ENCODE results near the gene ZNF530.
A peak's percentile ranks its signal among the peaks of the same experiment; 100 is the strongest.

The ZNF530 gene

GRCh38 chr19:57599761-57600383, at the start of gene ZNF530:
Gene ZNF530 (plus strand): TSS chr19:57599885. CDS start chr19:57604346, 4,461 bp downstream.
- peak; percentile 96 for DNase-seq

- DNase-seq = peak; percentile 15
These were observed 47.3 kb upstream of the ZNF530 start for GRCh38 chr19:57552432-57552831.

GRCh38 chr19:57557659-57558058, 42.0 kb upstream of the ZNF530 start:
- no peak for DNase-seq

GRCh38 chr19:57558525-57558924, 41.2 kb upstream of the ZNF530 start:
- DNase-seq = no peak

- DNase-seq = peak; percentile 56
These were observed 40.7 kb upstream of the ZNF530 start for GRCh38 chr19:57559008-57559403.

- DNase-seq = peak; percentile 93
These were observed 40.2 kb upstream of the ZNF530 start, which contains the start of gene ZNF550 for GRCh38 chr19:57559404-57560025. Gene ZNF550 (minus strand): TSS chr19:57559863. CDS start chr19:57559682, 181 bp downstream.

GRCh38 chr19:57560049-57560491, 39.6 kb upstream of the ZNF530 start:
- peak; percentile 66 for DNase-seq

- peak; percentile 9 for DNase-seq
These were observed 36.1 kb upstream of the ZNF530 start for GRCh38 chr19:57563547-57563946.

- peak; percentile 67 for DNase-seq
These were observed 33.1 kb upstream of the ZNF530 start for GRCh38 chr19:57566396-57567265.

- no peak for DNase-seq
These were observed 29.0 kb upstream of the ZNF530 start for GRCh38 chr19:57570707-57571106.

GRCh38 chr19:57572415-57572947, 27.2 kb upstream of the ZNF530 start:
- DNase-seq = no peak

GRCh38 chr19:57576661-57577060, 23.0 kb upstream of the ZNF530 start:
- no peak for DNase-seq

- DNase-seq = peak; percentile 99
These were observed 21.0 kb upstream of the ZNF530 start, which contains the start of gene ZNF416 for GRCh38 chr19:57578487-57579205. Gene ZNF416 (minus strand): TSS chr19:57578911. CDS start chr19:57578704, 207 bp downstream.

GRCh38 chr19:57583104-57583520, 16.6 kb upstream of the ZNF530 start:
- DNase-seq = no peak

GRCh38 chr19:57583521-57584416, 15.9 kb upstream of the ZNF530 start, which contains the start of gene ZIK1:
Gene ZIK1 (plus strand): TSS chr19:57584145. CDS start chr19:57584357, 212 bp downstream.
- DNase-seq = peak; percentile 97

- DNase-seq = no peak
These were observed 12.2 kb upstream of the ZNF530 start for GRCh38 chr19:57587529-57587928.

- DNase-seq = no peak
These were observed 316 bp upstream of the ZNF530 start for GRCh38 chr19:57599377-57599760.

GRCh38 chr19:57606931-57607330, 7.2 kb downstream of the ZNF530 start:
- no peak for DNase-seq

GRCh38 chr19:57611113-57611512, 11.4 kb downstream of the ZNF530 start:
- peak; percentile 22 for DNase-seq

GRCh38 chr19:57613941-57614743, 14.5 kb downstream of the ZNF530 start, which contains the start of gene ZNF134:
Gene ZNF134 (plus strand): TSS chr19:57614242. CDS start chr19:57619469, 5,227 bp downstream.
- DNase-seq = peak; percentile 95
